ENCODE measurements around the gene PSD4.

The PSD4 gene

GRCh38 chr2:113182471-113183260, 8.9 kb downstream of the PSD4 start:
- Histone ChIP-seq H3K4me1 (ENCODE audit: low read depth, poor library complexity, severe bottlenecking) (no peaks in the 10 kb centered on the region), H4K20me1 (ENCODE audit: insufficient read depth) (no peaks in the 10 kb centered on the region), H3K79me2 (ENCODE audit: insufficient read depth, low read depth) (no peaks in the 10 kb centered on the region), H3K27ac (no peak overlapping the region), H3K27me3 (ENCODE audit: insufficient read depth, low read depth) (no peaks in the 10 kb centered on the region), H3K4me2 (no peak overlapping the region), H3K4me3 (IDR thresholded peaks at IDR 0.05; ENCODE audit: insufficient read depth, low read depth, low read length) (no peak overlapping the region), H3K9ac (no peak overlapping the region), H3K36me3 (ENCODE audit: insufficient read depth) (no peaks in the 10 kb centered on the region), H2AFZ (ENCODE audit: low read depth) (no peak overlapping the region)
- no peak for TF ChIP-seq CTCF (conservative IDR thresholded peaks at IDR 0.05; ENCODE audit: low read depth, low read length)

GRCh38 chr2:113183264-113183663, 9.5 kb downstream of the PSD4 start:
- no peaks in the 10 kb centered on the region for H3K79me2 ChIP-seq (ENCODE audit: insufficient read depth, low read depth)
- no peaks in the 10 kb centered on the region for H4K20me1 ChIP-seq (ENCODE audit: insufficient read depth)
- no peak overlapping the region for H3K4me2 ChIP-seq

DNA sequence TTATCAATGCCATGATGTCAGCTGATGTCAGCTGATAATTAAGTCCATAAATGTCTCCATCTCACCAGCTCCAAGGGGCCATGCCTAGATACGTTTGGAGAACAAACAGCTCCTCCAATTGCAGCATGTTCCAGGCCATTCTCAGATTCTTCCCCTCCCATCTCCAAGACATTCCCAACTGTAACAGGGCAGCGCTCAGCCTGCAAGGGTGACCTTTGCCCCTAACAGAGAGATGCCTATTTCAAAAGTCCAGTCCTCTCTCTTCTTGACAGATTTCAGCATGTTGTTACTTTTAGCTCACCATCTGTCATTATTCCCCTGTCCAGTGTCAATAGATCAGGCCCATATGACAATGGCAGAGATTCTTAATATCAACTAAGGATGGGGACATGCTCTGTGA, 9.9 kb downstream of the PSD4 start:
- H3K27ac ChIP-seq, result no peak overlapping the region
- H3K4me1 ChIP-seq (ENCODE audit: low read depth, poor library complexity, severe bottlenecking), result no peaks in the 10 kb centered on the region
- H3K36me3 ChIP-seq (ENCODE audit: insufficient read depth), result no peaks in the 10 kb centered on the region
- no peak overlapping the region for H3K4me2 ChIP-seq
- no peaks in the 10 kb centered on the region for H3K27me3 ChIP-seq (ENCODE audit: insufficient read depth, low read depth)
- no peak for TF ChIP-seq CTCF (conservative IDR thresholded peaks at IDR 0.05; ENCODE audit: low read depth, low read length)
- no peak overlapping the region for H3K9ac ChIP-seq
- no peak overlapping the region for H3K4me3 ChIP-seq (IDR thresholded peaks at IDR 0.05; ENCODE audit: insufficient read depth, low read depth, low read length)
- H2AFZ ChIP-seq (ENCODE audit: low read depth), result no peak overlapping the region
- H4K20me1 ChIP-seq (ENCODE audit: insufficient read depth), result no peaks in the 10 kb centered on the region
- no peaks in the 10 kb centered on the region for H3K79me2 ChIP-seq (ENCODE audit: insufficient read depth, low read depth)

More at GRCh38 chr2:113183264-113183663, 9.5 kb downstream of the PSD4 start:
- H3K9ac ChIP-seq, result no peak overlapping the region
- H3K4me3 ChIP-seq (IDR thresholded peaks at IDR 0.05; ENCODE audit: insufficient read depth, low read depth, low read length), result no peak overlapping the region
- no peaks in the 10 kb centered on the region for H3K4me1 ChIP-seq (ENCODE audit: low read depth, poor library complexity, severe bottlenecking)
- H2AFZ ChIP-seq (ENCODE audit: low read depth), result no peak overlapping the region
- no peak for TF ChIP-seq CTCF (conservative IDR thresholded peaks at IDR 0.05; ENCODE audit: low read depth, low read length)
- H3K27ac ChIP-seq, result no peak overlapping the region
- no peaks in the 10 kb centered on the region for H3K27me3 ChIP-seq (ENCODE audit: insufficient read depth, low read depth)
- H3K36me3 ChIP-seq (ENCODE audit: insufficient read depth), result no peaks in the 10 kb centered on the region

DNA sequence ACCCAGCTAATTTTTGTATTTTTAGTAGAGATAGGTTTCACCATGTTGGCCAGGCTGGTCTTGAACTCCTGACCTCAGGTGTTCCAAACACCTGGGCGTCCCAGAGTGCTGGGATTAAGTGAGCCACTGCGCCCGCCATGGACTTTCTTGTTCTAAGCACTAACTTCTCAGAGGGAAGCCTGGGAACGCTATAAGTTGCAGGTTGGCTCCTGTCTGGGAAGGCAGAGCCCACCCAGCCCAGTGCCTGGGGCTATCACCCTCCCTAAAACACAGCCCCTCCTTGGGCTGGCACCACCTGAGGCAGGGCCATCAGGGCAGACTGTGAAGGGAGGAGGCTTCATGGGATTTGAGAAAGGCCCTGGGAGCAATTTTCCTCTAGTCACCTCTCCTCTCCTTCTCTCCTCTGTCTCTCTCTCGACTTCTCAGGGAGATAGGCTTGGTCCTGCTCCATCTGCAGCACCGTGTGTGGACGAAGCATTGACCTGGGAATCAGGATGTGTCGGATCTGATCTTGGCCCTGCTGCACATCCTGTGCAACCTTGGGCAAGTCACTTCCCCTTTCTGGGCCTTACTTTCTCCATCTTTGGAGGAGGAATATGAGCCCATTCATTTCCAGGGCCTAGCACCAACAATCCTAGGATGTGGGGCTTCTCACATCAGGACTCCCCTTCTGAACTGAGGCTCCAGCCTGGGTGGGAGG, 10.9 kb downstream of the PSD4 start:
- Histone ChIP-seq H3K27me3 (ENCODE audit: insufficient read depth, low read depth) (no peaks in the 10 kb centered on the region), H2AFZ (ENCODE audit: low read depth) (no peak overlapping the region), H3K79me2 (ENCODE audit: insufficient read depth, low read depth) (no peaks in the 10 kb centered on the region), H3K36me3 (ENCODE audit: insufficient read depth) (no peaks in the 10 kb centered on the region), H4K20me1 (ENCODE audit: insufficient read depth) (no peaks in the 10 kb centered on the region), H3K9ac (no peak overlapping the region), H3K4me3 (IDR thresholded peaks at IDR 0.05; ENCODE audit: insufficient read depth, low read depth, low read length) (no peak overlapping the region), H3K4me2 (no peak overlapping the region), H3K4me1 (ENCODE audit: low read depth, poor library complexity, severe bottlenecking) (no peaks in the 10 kb centered on the region), H3K27ac (no peak overlapping the region)
- no peak for TF ChIP-seq CTCF (conservative IDR thresholded peaks at IDR 0.05; ENCODE audit: low read depth, low read length)

Measured in KMS-11 (cell line).